SHP77 (cell line): ENCODE data around the gene PWWP2A.

Source experiments
- DNase-seq, 2 experiments: peaks; one replicate each; lab custom pipeline; 2025; lab: John Stamatoyannopoulos, UW

The PWWP2A gene

DNA sequence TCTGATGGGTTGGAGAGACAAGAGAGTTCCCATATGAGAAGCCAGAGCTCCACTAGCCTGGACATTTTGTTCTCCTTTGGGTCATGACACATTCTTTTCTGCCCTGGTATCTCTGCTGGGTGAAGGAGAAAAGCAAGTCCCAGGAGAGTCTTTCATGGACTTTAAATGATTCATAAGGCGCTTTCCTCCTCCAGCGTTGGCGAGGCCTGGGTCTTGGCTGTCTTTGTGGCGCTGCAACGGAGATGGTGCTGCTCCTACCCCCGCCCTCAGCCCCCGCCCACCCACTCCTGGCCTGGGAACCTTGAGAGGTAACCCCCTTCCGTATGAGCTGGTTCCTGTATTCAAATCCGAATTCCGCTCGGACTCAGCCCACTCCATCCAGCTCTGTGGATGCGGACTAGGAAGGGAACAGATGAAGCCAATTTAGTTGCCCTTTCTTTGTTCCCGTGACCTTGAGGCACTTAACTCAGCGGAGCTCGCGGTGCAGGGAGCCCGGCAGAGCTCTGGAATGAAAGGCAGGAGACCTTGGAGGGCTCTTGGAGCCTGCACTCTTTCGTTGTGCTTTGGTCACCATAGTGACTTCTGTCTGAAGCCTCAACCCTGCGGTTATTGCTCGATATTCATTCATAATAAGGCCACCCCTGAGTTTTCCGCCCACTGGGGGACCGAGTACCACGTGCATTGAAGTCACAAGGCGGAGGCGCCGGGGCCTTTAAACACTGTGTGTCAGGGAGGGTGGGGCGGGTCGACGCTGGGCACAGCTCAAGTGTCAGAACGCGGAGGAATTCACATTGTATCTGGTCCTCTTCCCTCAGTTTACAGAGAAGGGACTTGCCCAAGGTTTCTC, 14.0 kb upstream of the PWWP2A start:
- DNase-seq = no peak

DNA sequence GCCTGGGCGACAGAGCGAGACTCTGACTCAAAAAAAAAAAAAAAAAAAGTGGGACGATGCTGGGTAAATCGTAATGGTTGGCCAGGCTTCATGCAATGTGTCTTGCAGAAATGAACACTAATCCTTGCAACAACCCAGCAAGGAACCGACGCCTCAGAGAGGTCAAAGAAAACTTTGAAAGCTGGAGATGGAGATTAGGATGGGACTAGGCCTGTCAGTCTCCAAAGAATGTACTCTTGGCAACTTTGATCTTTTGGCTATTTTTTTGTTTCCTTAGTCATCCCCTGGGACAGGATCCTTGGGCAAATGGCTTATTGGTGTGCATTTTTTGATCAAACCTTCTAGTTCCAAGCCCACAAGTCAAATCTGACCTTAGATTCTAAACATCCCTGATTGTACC, 10.6 kb upstream of the PWWP2A start:
- no peak for DNase-seq

DNA sequence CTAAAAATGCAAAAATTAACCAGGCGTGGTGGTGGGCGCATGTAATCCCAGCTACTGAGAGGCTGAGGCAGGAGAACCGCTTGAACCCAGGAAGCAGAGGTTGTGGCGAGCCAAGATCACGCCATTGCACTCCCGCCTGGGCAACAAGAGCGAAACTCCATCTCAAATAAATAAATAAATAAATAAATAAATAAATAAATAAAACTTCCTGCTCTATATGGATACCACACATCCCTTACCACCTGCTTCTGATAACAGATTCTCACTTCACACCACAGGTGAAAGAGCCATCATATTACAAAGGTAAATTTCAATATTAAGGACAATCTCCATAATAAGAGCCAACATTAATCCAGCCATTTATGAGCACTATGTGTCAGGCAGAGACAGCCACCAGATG, 9.4 kb upstream of the PWWP2A start:
- no peak for DNase-seq

DNA sequence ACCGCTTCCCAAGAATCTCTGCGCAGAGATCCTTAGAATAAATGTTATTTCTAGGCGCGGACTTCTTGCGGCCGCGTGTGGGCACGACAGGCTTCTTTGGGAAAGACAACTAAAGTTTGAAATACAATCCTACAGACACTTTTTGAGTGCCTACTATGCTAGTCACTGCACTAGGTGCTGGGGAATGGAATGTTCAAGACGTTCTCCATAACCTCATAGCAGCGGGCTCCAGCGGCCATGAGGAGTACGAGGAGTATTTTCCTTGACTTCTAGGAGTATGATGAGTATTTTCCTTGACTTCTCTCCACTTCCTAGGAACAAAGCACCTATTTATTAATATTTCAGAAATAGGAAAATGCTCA, 636 bp upstream of the PWWP2A start:
- DNase-seq = no peak

DNA sequence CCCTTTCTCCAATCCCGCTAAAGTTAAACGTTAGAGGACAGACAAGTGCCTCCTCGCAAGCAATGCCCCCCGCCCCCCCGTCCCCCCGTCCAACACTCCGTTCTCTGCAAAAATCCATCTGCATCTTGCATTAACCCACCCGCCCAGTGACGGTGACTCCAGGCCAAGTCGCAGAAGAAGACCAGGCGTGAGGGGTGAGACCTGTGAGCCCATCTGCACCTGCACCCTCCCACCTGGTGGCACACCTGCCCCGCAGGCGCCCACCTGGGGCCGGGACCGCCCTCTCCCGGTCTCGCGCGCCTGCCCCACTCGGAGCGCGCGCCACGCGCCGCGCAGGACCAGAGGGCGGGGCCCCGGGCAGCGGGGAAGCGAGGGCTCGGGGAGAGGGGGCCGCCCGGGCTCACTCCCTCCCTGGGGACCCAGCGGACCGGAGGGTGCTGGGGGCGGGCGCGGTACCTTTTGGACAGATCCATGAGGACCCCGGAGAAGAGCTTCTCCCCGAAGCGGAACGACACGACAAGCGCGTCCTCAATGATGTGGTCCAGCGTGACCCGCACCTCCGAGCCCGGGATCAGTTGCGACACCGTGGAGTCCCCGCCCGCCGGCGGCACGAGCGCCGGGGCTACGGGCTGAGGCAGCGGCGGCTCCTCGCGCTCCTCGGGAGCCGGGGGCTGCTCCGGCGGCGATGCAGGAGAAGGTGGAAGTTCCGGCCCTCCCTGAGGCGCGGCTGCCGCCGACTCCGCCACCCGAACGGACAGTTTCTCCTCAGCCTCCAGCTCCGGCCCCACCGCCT, 705 bp downstream of the PWWP2A start:
- peak in 1 of 2 experiments; percentile 12 for DNase-seq

DNA sequence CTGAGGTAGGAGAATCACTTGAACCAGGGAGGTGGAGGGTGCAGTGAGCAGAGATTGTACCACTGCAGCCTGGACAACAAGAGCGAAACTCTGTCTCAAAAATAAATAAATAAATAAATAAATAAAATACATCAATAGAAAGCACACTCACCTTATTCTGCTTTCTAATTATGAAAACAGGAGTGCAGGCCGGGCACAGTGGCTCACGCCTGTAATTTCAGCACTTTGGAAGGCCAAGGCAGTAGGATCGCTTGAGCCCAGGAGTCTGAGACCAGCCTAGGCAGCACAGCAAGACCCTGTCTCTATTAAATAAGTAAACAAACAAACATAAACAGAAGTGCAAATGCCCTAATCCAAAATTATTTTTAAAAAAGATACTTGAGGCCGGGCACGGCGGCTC, 2.3 kb downstream of the PWWP2A start:
- DNase-seq = no peak

DNA sequence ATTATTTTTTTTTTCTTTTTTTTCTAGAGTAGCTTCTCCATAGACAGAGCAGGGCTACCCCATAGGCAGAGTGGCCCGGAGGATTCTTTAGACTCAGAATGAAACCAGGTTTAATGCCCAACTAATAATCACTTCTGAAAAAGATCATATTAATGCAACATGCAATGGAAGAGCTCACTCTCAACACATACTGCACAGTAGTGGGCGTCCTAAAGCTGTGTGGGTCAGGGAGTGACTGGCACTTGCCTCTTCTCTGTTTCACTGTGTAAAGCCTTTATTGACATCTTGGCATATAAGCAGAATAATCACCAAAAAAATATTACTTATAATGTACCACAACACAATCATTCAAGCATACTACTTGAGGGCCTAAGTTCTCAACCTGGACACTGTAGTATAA, 11.1 kb downstream of the PWWP2A start:
- DNase-seq = no peak

DNA sequence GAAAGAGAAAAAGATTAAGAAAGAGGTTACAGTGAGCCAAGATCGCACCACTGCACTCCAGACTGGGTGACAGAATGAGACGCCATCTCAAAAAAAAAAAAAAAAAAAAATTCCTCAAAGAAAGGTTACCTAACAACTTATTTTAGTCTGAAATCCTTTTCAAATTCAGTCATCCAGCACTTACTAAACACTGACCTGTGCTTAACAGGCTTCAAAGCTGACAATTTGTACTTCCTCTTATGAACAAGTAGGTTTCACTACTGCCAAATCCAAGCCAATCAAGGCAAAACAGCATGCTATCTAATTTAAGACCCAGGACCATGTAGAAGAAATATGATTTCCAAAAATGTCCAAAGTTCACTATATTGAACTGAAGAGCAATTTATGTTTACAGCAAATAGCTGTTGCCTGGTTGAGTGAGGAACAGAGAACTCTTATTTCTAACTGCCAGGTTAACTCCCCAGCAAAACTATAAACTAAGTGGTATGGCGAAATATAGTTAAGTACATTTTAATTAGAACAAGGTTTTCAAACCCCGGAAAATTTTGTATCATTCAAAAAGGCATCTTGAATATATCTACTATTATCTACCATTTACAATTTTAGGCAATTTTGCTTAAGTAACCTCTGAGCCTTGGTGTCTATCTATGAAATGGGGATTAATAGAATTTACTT, 13.4 kb downstream of the PWWP2A start:
- no peak for DNase-seq

DNA sequence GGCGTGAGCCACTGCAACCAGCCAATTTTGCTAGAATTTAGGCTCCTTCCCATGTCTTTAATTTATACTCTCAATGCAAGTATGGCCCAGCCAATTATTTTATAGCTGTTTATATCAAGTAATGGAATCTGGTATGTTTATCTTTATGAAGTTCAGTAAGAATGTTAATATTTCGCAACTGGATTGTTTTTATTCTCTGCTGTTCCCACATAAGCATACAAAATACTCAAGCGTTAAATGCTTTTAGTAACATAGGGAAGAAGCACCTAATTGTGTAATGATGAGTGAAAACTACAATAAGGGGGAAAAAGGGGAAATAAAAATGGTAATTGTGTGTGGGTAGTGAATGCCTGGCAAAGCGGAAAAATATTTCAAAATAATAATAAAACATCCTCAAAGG, 21.3 kb downstream of the PWWP2A start:
- no peak for DNase-seq

DNA sequence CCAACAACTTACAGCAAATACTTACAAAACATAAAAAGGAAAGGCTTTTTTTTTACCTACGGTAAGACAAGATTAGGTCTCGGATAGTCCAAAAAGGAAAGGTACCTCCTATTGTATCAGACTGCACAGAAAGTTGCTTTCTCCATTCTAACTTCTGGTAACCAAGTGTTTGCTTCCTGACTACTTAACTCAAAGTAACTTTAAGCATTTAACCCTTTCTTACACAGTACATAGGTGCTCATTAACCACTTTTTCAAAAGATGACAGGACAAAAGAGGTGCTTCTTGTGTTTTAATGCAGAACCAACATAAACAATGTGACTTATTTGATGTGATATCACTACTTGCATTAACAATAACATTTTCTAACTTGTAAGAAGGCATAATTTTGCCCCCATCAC, 23.1 kb downstream of the PWWP2A start:
- no peak for DNase-seq

DNA sequence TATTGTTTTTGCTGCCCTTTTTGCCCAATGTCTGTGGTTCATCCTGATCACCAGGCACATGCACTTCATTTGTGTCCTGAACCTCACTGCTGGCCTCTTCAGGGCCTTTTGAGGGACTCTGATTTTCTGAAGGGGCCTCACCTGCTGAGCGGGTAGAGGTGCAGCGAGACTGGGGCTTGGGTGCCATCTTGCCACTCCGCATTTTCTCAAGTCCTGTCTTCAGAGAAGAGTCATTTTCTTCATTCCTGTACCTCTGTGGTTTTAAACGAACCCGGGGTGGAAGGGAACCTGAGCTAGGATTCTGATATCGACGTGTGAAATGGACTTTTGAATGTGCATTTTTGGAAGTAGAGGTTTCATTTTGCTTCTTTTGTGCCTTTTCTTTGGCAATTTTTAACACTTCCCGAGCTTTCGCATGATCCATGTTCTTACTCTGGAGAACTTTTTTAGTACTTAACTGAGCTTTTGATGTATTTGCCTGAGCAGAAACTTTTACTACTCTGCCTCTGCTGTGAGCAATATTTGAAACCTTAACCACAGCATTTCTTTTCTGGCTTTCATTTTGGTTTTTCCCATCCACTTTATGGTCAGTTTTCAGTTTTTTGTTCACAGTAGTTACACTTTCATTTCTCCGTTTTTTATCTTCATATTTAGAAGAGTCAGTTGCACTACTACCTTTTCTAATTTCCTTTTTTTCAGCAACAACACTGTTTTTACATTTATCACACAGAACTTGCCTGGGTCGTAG, 26.1 kb downstream of the PWWP2A start:
- DNase-seq = no peak

DNA sequence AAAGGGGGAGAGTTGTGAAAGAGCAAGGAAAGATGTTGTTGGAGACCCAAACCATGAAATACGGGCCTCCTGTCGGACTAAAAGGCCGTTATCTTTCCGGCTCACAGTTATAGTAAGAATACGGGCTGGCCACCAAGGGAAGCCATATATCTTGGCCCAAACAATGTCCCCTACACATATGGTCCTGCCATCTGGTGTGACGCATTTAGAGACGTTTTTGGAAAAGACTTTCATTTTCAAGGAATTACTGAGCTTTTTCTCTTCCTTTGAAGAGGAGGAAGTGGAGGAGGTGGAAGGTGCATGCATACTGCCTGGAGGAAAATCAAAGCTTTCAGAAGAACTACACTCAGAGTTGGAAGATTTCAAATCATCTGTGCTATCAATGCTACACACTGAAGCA, 26.7 kb downstream of the PWWP2A start:
- no peak for DNase-seq

DNA sequence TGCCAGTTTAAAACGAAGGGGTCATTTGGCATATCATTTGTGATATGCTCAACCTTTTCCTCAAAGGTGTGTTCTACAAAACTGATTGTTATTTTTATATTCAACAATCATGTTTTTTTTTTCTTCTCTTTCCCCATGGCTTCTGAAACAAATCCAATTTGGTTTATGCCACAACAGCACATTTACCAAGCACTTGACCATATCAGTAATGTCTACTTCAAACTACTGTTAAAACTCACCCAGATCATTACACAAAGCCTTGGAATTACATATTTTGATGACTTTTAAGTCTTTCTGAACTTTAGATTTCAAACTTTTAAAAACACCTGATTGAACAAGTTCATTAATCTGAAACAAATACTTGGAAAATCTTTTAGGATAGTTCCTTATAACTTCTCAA, 29.2 kb downstream of the PWWP2A start:
- no peak for DNase-seq

DNA sequence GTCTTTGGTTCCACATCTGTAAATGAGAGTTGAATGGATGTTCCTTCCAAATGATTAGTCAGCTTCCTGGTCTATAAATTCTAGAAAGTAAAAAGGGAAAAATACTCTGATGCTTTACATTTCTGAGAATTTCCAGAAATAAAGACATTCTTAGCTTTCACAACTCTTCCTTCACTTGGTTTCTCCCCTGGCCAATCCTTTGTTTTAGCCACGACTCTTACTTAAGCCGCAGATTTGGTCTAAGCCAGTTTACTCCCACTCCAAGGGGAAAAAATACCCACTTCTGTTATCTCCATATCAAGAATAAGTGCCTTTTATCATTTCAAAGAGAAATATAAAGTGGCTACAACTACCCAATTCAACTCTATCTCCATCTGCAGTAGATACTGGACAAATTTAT, 29.7 kb downstream of the PWWP2A start:
- DNase-seq = no peak

DNA sequence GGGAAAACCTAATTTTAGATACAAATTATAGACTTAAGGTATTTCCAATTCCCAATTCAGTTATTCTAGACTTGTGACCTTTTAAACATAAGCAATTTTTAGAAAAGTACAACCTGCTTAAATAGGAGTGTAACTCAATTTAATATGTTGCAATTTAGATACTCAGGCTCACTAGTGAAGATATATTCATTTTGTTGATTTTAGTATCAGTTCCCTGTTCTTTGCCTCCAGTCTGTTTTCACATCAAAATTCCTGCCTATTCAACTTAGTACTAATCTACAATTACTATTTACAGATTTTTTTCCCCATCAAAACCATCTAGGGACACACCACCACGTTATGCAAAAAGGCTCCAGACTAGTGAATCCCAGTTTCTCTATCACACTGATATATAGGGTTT, 30.4 kb downstream of the PWWP2A start:
- no peak for DNase-seq

DNA sequence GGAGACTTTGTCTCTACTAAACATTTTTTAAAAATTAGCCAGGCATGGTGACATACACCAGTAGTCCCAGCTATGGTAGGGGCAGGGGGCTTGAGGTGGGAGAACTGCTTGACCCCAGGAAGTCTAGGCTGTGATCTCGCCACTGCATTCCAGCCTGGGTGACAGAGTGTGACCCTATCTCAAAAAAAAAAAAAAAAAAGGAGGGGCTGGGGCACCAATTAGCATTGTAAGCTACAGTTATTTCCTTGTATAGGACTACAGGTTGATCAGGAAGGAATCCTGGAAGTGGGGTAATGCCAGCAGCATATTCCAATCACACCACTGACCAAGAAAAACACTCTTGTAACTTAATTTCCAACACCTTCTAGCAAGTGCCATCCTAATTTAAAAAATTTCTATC, 32.1 kb downstream of the PWWP2A start:
- no peak for DNase-seq

DNA sequence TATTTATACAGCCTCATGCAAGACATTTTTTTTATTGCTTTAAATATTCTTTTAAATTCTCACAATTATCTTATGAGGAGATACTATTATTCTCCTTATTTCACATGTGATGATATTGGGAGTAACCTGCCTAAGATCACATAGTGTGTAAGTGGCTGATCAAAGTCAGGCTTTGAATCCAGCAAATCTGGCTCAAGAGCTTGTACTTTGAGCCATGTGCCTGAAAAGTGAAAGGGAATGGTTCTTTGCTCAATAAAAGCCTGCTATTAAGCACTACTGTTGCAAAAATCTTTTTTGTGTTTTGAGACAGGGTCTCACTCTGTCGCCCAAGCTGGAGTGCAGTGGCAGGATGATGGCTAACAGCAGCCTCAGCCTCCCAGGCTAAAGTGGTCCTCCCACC, 35.1 kb downstream of the PWWP2A start:
- no peak for DNase-seq

DNA sequence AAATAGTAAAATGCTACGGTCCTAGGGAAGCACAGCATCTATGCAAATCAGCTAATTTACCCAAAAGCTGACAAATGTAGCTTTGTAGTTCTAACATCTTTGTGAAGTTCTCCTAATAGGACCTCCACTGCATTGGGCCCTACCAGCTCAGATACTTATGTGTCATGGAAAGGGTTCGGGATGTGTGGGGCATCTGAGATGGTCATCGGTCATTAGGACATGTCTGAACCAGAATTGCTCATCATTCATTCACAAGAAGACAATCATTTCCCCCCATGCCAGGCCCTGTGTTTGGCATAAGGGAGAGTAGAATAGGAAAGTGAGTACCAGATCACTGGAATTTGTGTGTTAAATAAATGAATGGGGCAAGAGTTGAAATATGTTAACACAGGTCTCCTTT, 35.7 kb downstream of the PWWP2A start:
- no peak for DNase-seq

DNA sequence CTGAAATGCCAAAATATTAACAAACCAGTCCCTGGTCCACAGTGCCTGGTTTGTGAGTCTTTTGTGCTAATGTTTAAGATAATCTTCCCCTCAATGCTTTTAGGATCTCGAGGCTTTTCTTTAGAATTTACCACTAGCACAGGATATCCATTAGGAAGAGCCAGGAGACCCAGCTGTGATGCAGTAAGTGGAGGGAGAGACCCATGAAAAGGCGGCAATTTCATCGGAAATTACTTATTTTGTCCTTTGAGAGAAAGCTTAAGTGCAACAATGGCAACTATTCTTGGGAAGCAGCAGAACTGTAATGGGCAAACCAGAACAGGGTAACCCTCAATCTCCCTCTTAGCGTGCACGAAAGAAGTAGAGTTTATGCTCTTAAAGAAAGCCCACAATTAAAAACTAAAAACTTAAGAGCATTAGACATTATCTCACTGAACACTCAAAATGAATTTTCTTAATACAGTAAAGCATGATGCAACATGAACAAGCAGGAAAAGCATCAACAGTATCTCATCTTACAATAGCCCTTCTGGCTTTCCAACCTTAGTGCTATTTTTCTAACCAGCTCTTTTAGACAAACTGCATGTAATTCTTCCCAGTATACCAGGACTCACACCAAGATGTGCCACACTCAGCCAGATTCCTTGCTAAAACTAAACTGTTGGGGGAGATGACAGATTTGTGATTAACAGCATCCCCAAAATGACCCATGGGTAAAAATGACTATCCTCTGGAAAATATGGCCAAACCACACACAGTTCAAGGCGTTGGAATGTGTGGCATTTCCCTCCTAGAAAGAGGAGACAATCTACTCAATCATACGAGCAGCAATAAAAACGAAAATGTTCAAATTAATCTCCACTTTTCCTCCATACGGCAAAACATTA, 36.4 kb downstream of the PWWP2A start:
- DNase-seq = no peak

DNA sequence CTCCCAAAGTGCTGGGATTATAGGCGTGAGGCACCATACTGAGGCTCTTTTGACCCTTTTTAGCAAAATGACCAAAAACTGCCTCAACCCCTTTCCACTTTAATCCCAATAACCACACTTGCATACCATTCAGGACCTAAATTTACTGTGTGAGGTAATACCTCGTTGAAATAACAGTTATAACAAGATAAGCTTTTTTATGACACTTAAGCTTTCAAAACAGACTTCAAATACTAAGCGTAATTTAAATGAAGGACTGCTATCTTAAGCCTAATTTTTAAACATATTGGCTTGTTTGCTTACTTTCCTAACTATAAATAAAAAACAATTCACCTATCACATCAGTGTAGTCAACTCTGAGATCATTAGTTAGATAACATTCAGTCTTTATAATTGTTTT, 37.8 kb downstream of the PWWP2A start:
- no peak for DNase-seq

DNA sequence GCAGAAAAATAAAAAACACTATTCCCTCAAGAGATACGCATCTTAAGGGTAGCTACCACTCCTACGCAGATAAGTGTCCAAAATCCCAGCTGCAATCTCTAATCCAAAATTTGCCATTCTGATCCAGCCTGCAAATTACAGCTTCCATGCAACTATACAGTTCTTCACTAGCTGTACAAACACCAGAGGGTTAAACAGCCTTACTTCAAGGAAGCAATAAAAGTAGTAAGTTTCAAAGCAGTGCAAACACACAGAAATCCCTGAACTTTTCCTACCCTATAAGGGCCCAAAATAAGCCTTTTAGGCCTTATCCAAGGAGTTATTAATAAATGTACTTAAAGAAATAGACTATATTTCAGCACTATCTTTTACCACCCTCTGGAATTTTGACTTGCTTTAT, 39.5 kb downstream of the PWWP2A start:
- no peak for DNase-seq
